Measurements from ENCODE around the gene ENTPD8. TPM values are rescaled to one million over a fixed set of nuclear protein-coding genes. Genes with fewer than 3 reads are reported as not detected.

Gene ENTPD8
- total RNA-seq, 1 experiment from 2014 or later, result 0.97 TPM

- CTCF ChIA-PET, result interaction anchor here (0.6 to 1.7 kb wide), 15 partner anchors 11 to 443 kb away, joined by 3 to 11 read pairs (median 5); partner anchors contain the start of genes ENTPD8, NSMF and TOR4A
- no TSS peak for BruUV-seq (replicated peaks)
- Mint-ChIP-seq H3K9me3 (ENCODE audit: low read depth, unreplicated experiment) (no peaks in the 10 kb centered on the region), H3K4me3 (ENCODE audit: low read depth, unreplicated experiment) (peak within 1 kb of the TSS; percentile 69), H3K4me1 (ENCODE audit: low read depth, unreplicated experiment) (peaks cover 8% of the 10 kb centered on the region), H3K36me3 (ENCODE audit: insufficient read depth, unreplicated experiment) (peaks cover 24% of the 10 kb centered on the region), H3K27me3 (ENCODE audit: unreplicated experiment) (no peaks in the 10 kb centered on the region), H3K27ac (ENCODE audit: unreplicated experiment) (peak within 1 kb of the TSS; percentile 36)
- TF ChIP-seq CTCF (IDR thresholded peaks at IDR 0.05; ENCODE audit: unreplicated experiment), result peak; percentile 42
- intact Hi-C loops (cut with micrococcal nuclease; ENCODE audit: unreplicated experiment), result no loop called here
- DNase-seq, result peak; percentile 94
Observed at GRCh38 chr9:137422604-137423513, 18.3 kb downstream of the ENTPD8 start, which contains the start of the genes EXD3 and NOXA1. Gene EXD3 (minus strand): TSS chr9:137423162. CDS start chr9:137395357, 27,805 bp downstream. Gene NOXA1 (plus strand): TSS chr9:137423393. CDS start chr9:137423530, 137 bp downstream.

GRCh38 chr9:137421838-137422603, 19.1 kb downstream of the ENTPD8 start:
- DNase-seq, result no peak
- CTCF ChIA-PET, result no interaction called here
- Mint-ChIP-seq H3K4me3 (ENCODE audit: low read depth, unreplicated experiment) (peak overlapping the region; percentile 69), H3K27me3 (ENCODE audit: unreplicated experiment) (no peaks in the 10 kb centered on the region), H3K27ac (ENCODE audit: unreplicated experiment) (no peak overlapping the region), H3K9me3 (ENCODE audit: low read depth, unreplicated experiment) (no peaks in the 10 kb centered on the region), H3K36me3 (ENCODE audit: insufficient read depth, unreplicated experiment) (peaks cover 24% of the 10 kb centered on the region), H3K4me1 (ENCODE audit: low read depth, unreplicated experiment) (peaks cover 8% of the 10 kb centered on the region)
- BruUV-seq (replicated peaks), result no TSS peak
- intact Hi-C loops (cut with micrococcal nuclease; ENCODE audit: unreplicated experiment), result no loop called here
- TF ChIP-seq CTCF (IDR thresholded peaks at IDR 0.05; ENCODE audit: unreplicated experiment), result no peak

GRCh38 chr9:137417161-137418021, 23.8 kb downstream of the ENTPD8 start:
- Mint-ChIP-seq H3K27me3 (ENCODE audit: unreplicated experiment) (no peaks in the 10 kb centered on the region), H3K27ac (ENCODE audit: unreplicated experiment) (no peak overlapping the region), H3K9me3 (ENCODE audit: low read depth, unreplicated experiment) (no peaks in the 10 kb centered on the region), H3K4me1 (ENCODE audit: low read depth, unreplicated experiment) (no peaks in the 10 kb centered on the region), H3K4me3 (ENCODE audit: low read depth, unreplicated experiment) (no peak overlapping the region), H3K36me3 (ENCODE audit: insufficient read depth, unreplicated experiment) (peaks cover 4% of the 10 kb centered on the region)
- BruUV-seq (replicated peaks), result no TSS peak
- intact Hi-C loops (cut with micrococcal nuclease; ENCODE audit: unreplicated experiment), result loop anchor here (10.0 kb wide), 1 partner anchor 123 kb away; no protein-coding TSS in a partner anchor
- no peak for TF ChIP-seq CTCF (IDR thresholded peaks at IDR 0.05; ENCODE audit: unreplicated experiment)
- CTCF ChIA-PET, result no interaction called here
- DNase-seq, result no peak
